T-helper 2 cell (primary cell): ENCODE results near the gene PLEKHH2.
A peak's percentile ranks its signal among the peaks of the same experiment; 100 is the strongest.
"Not testable (repeated sequence)": the region's sequence is repeated elsewhere in the genome, so short reads cannot be mapped to it uniquely, and the experiment has no call there.

ENCODE experiments used
- DNase-seq, 5 experiments: peaks; one replicate each; pipeline versions ENCODE4 v3.0.0 to v3.0.0-alpha.2; 2012 to 2022
- total RNA-seq, 2 donors: gene quantifications; one replicate each; lab custom pipeline; 2026; lab: John Stamatoyannopoulos, UW

Gene PLEKHH2
- 0.94 to 4.6 reads per million in 2 donors for total RNA-seq

GRCh38 chr2:43637030-43637803 is at the start of gene PLEKHH2:
Gene PLEKHH2 (plus strand): TSS chr2:43637260. CDS start chr2:43644674, 7,414 bp downstream.
- peak; percentile 64 to 92 (median 81) for DNase-seq

- peak in 1 of 5 experiments; percentile 25 for DNase-seq
Observed at GRCh38 chr2:43592443-43592842, 44.6 kb upstream of the PLEKHH2 start.

GRCh38 chr2:43593254-43593653 is 43.8 kb upstream of the PLEKHH2 start:
- peak in 1 of 5 experiments; percentile 37 for DNase-seq

GRCh38 chr2:43594875-43595274 is 42.2 kb upstream of the PLEKHH2 start:
- no peak for DNase-seq

- DNase-seq = peak; percentile 79 to 99 (median 93)
Observed at GRCh38 chr2:43595603-43596412, 41.3 kb upstream of the PLEKHH2 start, which contains the start of gene THADA. Gene THADA (minus strand): TSS chr2:43596038. CDS start chr2:43592392, 3,646 bp downstream.

- DNase-seq = not testable (repeated sequence)
Observed at GRCh38 chr2:43600596-43600995, 36.5 kb upstream of the PLEKHH2 start.

GRCh38 chr2:43604674-43605073 is 32.4 kb upstream of the PLEKHH2 start:
- DNase-seq = peak in 1 of 5 experiments; percentile 67

GRCh38 chr2:43605079-43605655 is 31.9 kb upstream of the PLEKHH2 start:
- DNase-seq = peak in 1 of 5 experiments; percentile 81

GRCh38 chr2:43605851-43606250 is 31.2 kb upstream of the PLEKHH2 start:
- DNase-seq = no peak

GRCh38 chr2:43609290-43609918 is 27.7 kb upstream of the PLEKHH2 start:
- peak in 2 of 5 experiments; percentile 14 to 66 for DNase-seq

- DNase-seq = no peak
Observed at GRCh38 chr2:43610361-43610760, 26.7 kb upstream of the PLEKHH2 start.

GRCh38 chr2:43611987-43612894 is 24.8 kb upstream of the PLEKHH2 start:
- peak in 4 of 5 experiments; percentile 29 to 85 (median 54) for DNase-seq

GRCh38 chr2:43612944-43613343 is 24.1 kb upstream of the PLEKHH2 start:
- no peak for DNase-seq

- no peak for DNase-seq
Observed at GRCh38 chr2:43616967-43617680, 19.9 kb upstream of the PLEKHH2 start.

- no peak for DNase-seq
Observed at GRCh38 chr2:43619511-43619910, 17.5 kb upstream of the PLEKHH2 start.

- DNase-seq = no peak
Observed at GRCh38 chr2:43622931-43623451, 14.1 kb upstream of the PLEKHH2 start.

GRCh38 chr2:43631618-43632317 is 5.3 kb upstream of the PLEKHH2 start:
- DNase-seq = no peak

- no peak for DNase-seq
Observed at GRCh38 chr2:43634604-43635306, 2.3 kb upstream of the PLEKHH2 start.

GRCh38 chr2:43636153-43636552 is 907 bp upstream of the PLEKHH2 start:
- DNase-seq = not testable (repeated sequence)
